H1 (cell line): ENCODE results near the gene ITGA11. TPM values are rescaled to one million over a fixed set of nuclear protein-coding genes. Genes with fewer than 3 reads are reported as not detected.

Source experiments
- CTCF ChIA-PET: fragments of 300-600 bp; sonication (Branson Sonifier 250); formaldehyde crosslinking; loops from one replicate; lab custom pipeline; 2021; ENCODE audit not compliant: partially characterized antibody; lab: Charles Lee
- POLR2A ChIA-PET: fragments of 300-600 bp; sonication (Branson Sonifier 250); formaldehyde crosslinking; loops from one replicate; lab custom pipeline; 2021; ENCODE audit warnings: inconsistent platforms; ENCODE audit not compliant: partially characterized antibody; lab: Charles Lee
- DNase-seq, 2 experiments: peaks; one replicate each; pipeline versions ENCODE4 v3.0.0 to v3.0.0-alpha.2; 2010 to 2022; ENCODE audit warnings: low spot score in 2 of 2, low read depth in 1 of 2, mixed read lengths in 1 of 2
- FAIRE-seq: peaks from 2 replicates; lab custom pipeline; 2011; peaks lifted over from hg19 to GRCh38; lab: Jason Lieb, UNC
- H2AFZ ChIP-seq: 2 replicates; pipeline ENCODE4 v1.8.1; 2012; ENCODE audit warnings: low read length, inconsistent platforms
- H2AK5ac ChIP-seq: 2 replicates; pipeline ENCODE4 v1.6.1; 2013; ENCODE audit warnings: low read depth, low read length
- H2BK120ac ChIP-seq: replicated peaks from 2 replicates; pipeline ENCODE3; 2013; ENCODE audit warnings: low read depth, low read length, inconsistent platforms
- H2BK12ac ChIP-seq: 2 replicates; pipeline ENCODE4 v1.6.1; 2013; ENCODE audit warnings: low read depth, low read length
- H2BK15ac ChIP-seq: 2 replicates; pipeline ENCODE4 v1.6.1; 2013; ENCODE audit warnings: low read length
- H2BK20ac ChIP-seq: 2 replicates; pipeline ENCODE4 v1.6.1; 2013; ENCODE audit warnings: low read length
- H2BK5ac ChIP-seq: 2 replicates; pipeline ENCODE4 v1.6.1; 2013; ENCODE audit warnings: low read depth, low read length
- H3K14ac ChIP-seq: 2 replicates; pipeline ENCODE4 v1.6.1; 2013; ENCODE audit warnings: inconsistent platforms; ENCODE audit not compliant: insufficient read length
- H3K18ac ChIP-seq: 2 replicates; pipeline ENCODE4 v1.6.1; 2013; ENCODE audit warnings: low read length; ENCODE audit errors: extremely low read depth
- H3K23ac ChIP-seq: 2 replicates; pipeline ENCODE4 v1.6.1; 2013; ENCODE audit warnings: inconsistent platforms; ENCODE audit not compliant: insufficient read length
- H3K23me2 ChIP-seq: 2 replicates; pipeline ENCODE4 v1.6.1; 2013; ENCODE audit warnings: low read depth, low read length
- H3K27ac ChIP-seq: 2 replicates; pipeline ENCODE4 v1.6.1; 2011; ENCODE audit warnings: low read depth, low read length, inconsistent platforms
- H3K27me3 ChIP-seq, 4 experiments: replicated peaks in 1 of 4; 1 replicate in 1 of 4; 2 replicates in 3 of 4; pipeline versions ENCODE4 v1.6.1 to v1.8.1; 2011 to 2013; ENCODE audit warnings: low read length in 3 of 4, mild to moderate bottlenecking in 3 of 4, inconsistent platforms in 2 of 4, mixed read lengths in 2 of 4, moderate library complexity in 1 of 4; ENCODE audit not compliant: control insufficient read depth in 3 of 4, insufficient read depth in 3 of 4; ENCODE audit errors: extremely low read depth in 1 of 4
- H3K36me3 ChIP-seq, 4 experiments: 2 replicates each; pipeline versions ENCODE4 v1.6.1 to v1.8.1; 2011 to 2013; ENCODE audit warnings: mild to moderate bottlenecking in 4 of 4, low read length in 3 of 4, moderate library complexity in 2 of 4, control low read depth in 1 of 4, inconsistent platforms in 1 of 4; ENCODE audit not compliant: insufficient read depth in 4 of 4, control insufficient read depth in 2 of 4
- H3K4ac ChIP-seq: replicated peaks from 2 replicates; pipeline ENCODE3; 2013; ENCODE audit warnings: low read length, low read depth, mixed read lengths, inconsistent platforms; ENCODE audit not compliant: insufficient read length
- H3K4me1 ChIP-seq, 4 experiments: replicated peaks in 1 of 4; 1 replicate in 1 of 4; 2 replicates in 3 of 4; pipeline versions ENCODE4 v1.6.1 to v1.8.1; 2011 to 2013; ENCODE audit warnings: low read length in 3 of 4, inconsistent platforms in 2 of 4, mixed read lengths in 1 of 4; ENCODE audit not compliant: insufficient read depth in 4 of 4, control insufficient read depth in 3 of 4
- H3K4me2 ChIP-seq, 2 experiments: 2 replicates each; pipeline versions ENCODE4 v1.6.1 to v1.8.1; 2011 to 2013; ENCODE audit warnings: low read depth in 2 of 2, low read length in 2 of 2, control low read depth in 1 of 2, inconsistent platforms in 1 of 2, mild to moderate bottlenecking in 1 of 2; ENCODE audit not compliant: insufficient read depth in 1 of 2
- H3K4me3 ChIP-seq, 4 experiments: fragments of 200-600, 300-600 bp in 1 of 4; sonication (generic), shearing (Covaris generic), sonication (Bioruptor Twin) in 1 of 4; 2 replicates each; pipeline versions ENCODE4 v1.5.1 to v1.8.1; 2011 to 2016; ENCODE audit warnings: low read length in 4 of 4, low read depth in 3 of 4, control low read depth in 2 of 4, inconsistent platforms in 2 of 4, mild to moderate bottlenecking in 2 of 4, mixed read lengths in 1 of 4, moderate library complexity in 1 of 4; ENCODE audit not compliant: insufficient read depth in 2 of 4; ENCODE audit errors: extremely low read depth in 1 of 4
- H3K56ac ChIP-seq: replicated peaks from 2 replicates; pipeline ENCODE3; 2013; ENCODE audit warnings: low read depth, mild to moderate bottlenecking, mixed read lengths, low read length, inconsistent platforms; ENCODE audit not compliant: insufficient read length
- H3K79me1 ChIP-seq: 2 replicates; pipeline ENCODE4 v1.6.1; 2013; ENCODE audit warnings: low read depth, low read length, control low read depth
- H3K79me2 ChIP-seq, 2 experiments: 2 replicates each; pipeline versions ENCODE4 v1.6.1 to v1.8.1; 2012 to 2013; ENCODE audit warnings: low read length in 2 of 2, mild to moderate bottlenecking in 2 of 2, inconsistent platforms in 1 of 2; ENCODE audit not compliant: insufficient read depth in 2 of 2, control insufficient read depth in 1 of 2
- H3K9ac ChIP-seq, 4 experiments: replicated peaks in 1 of 4; 1 replicate in 1 of 4; 2 replicates in 3 of 4; pipeline versions ENCODE4 v1.6.1 to v1.8.1; 2011 to 2013; ENCODE audit warnings: low read depth in 3 of 4, low read length in 3 of 4, control low read depth in 2 of 4, mild to moderate bottlenecking in 2 of 4, moderate library complexity in 2 of 4, inconsistent platforms in 1 of 4; ENCODE audit errors: extremely low read depth in 1 of 4
- H3K9me3 ChIP-seq, 2 experiments: 2 replicates each; pipeline versions ENCODE4 v1.6.1 to v1.8.1; 2012 to 2013; ENCODE audit warnings: mild to moderate bottlenecking in 2 of 2, moderate library complexity in 2 of 2, control low read depth in 1 of 2, inconsistent platforms in 1 of 2, low read depth in 1 of 2, low read length in 1 of 2, mixed read lengths in 1 of 2; ENCODE audit not compliant: insufficient read depth in 2 of 2
- H4K20me1 ChIP-seq, 2 experiments: replicated peaks in 1 of 2; 2 replicates each; pipeline versions ENCODE3 to v1.8.1; 2011 to 2013; ENCODE audit warnings: inconsistent platforms in 2 of 2, low read length in 2 of 2, mild to moderate bottlenecking in 1 of 2; ENCODE audit not compliant: insufficient read depth in 2 of 2, control insufficient read depth in 1 of 2
- H4K5ac ChIP-seq: 2 replicates; pipeline ENCODE4 v1.6.1; 2013; ENCODE audit warnings: low read length, low read depth, mixed read lengths, inconsistent platforms; ENCODE audit not compliant: insufficient read length
- H4K8ac ChIP-seq: 2 replicates; pipeline ENCODE4 v1.8.0; 2013; ENCODE audit warnings: mild to moderate bottlenecking, moderate library complexity, low read length, inconsistent platforms; ENCODE audit not compliant: insufficient read depth; ENCODE audit errors: extremely low read depth
- H4K91ac ChIP-seq: replicated peaks from 2 replicates; pipeline ENCODE3; 2013; ENCODE audit warnings: low read length, mixed read lengths, inconsistent platforms; ENCODE audit not compliant: insufficient read length
- RNF2 ChIP-seq: fragments of 200-900, 300-1000 bp; sonication (generic); IDR thresholded peaks from 2 replicates; pipeline ENCODE4 v1.7.1; 2016; ENCODE audit warnings: borderline replicate concordance, low read depth, mild to moderate bottlenecking, antibody characterized with exemption, low read length; ENCODE audit not compliant: poor library complexity, severe bottlenecking; ENCODE audit errors: missing control alignments
- WGBS, 2 experiments: shearing (Covaris generic) in 1 of 2; methylation state at CpG; one replicate each; pipeline versions ENCODE4 v1.1.6 to v1.1.7; 2013 to 2015; ENCODE audit warnings: low lambda C conversion rate in 2 of 2, mixed read lengths in 2 of 2, inconsistent platforms in 1 of 2, low coverage in 1 of 2, missing lambda C conversion rate in 1 of 2; ENCODE audit not compliant: insufficient replicate concordance in 2 of 2, insufficient coverage in 1 of 2, insufficient read length in 1 of 2; ENCODE audit errors: extremely low coverage in 1 of 2, missing lambda C conversion rate in 1 of 2; 5-methylcytosine and 5-hydroxymethylcytosine counted together
- polyA plus RNA-seq, 7 experiments: library from polyadenylated mRNA; depleted of rRNA in 3 of 7; stranded (reverse) in 5 of 7; unstranded in 2 of 7; fragments of >200 nt in 5 of 7; fragments of 200-250 nt in 2 of 7; gene quantifications; 1 replicate in 5 of 7; 2 replicates in 1 of 7; 4 replicates in 1 of 7; pipeline versions ENCODE4 v1.2.1 to v1.2.3, GENCODE V29; 2011 to 2013; ENCODE audit warnings: missing spikeins in 2 of 7, mixed read lengths in 2 of 7
- total RNA-seq: library from RNA; stranded (reverse); fragmentation: NEBNext Ultra II Directional; extraction: Animal tissue kit (Norgen Biotek cat#: 25700); gene quantifications from 2 replicates; pipeline ENCODE4 v1.2.1, GENCODE V29; 2021

Gene ITGA11
- total and polyA plus RNA-seq, 2 of the 8 experiments (the other 6 are each of a cell fraction or from before 2014, with no cell fraction given) = 0.05 to 0.06 TPM

DNA sequence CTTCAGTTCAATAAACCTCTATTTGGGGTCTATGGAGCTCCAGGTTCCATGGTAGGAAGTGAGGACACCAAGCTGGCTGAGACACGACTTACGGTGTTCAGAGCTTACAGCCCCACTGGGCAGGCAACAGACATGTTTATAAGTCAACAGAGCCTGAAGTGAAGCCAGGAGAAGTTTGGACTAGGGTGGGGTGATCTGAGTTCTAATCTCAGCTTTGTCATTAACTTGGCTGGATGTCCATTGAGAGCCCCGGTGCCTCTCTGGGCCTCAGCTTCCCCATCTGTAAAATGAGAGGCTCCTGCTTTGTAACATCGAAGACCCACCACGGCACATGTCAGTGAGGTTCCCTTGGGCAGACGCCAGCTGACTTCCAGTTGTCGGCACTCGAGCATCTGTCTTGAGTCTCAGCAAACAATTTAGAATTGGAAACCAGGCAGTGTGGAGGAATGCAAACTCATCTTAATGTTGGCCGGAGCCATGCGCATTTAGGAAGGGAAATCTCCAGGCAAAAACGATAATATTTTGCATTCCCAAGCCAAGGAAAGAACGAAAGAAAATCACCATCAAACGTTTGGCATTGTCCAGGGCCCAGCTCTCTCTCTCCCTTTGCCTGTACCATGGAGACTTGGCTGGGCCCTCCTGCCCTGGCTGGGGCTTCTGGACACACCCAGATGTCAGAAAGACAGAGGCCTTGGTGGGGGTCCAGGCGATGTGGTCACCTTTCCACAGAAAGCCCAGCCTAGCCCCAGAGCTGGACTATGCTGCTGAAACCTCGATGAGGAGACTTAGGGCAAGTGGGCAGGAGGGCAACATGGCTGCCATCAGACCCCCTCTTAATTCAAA is 18.4 kb downstream of the ITGA11 start:
- Histone ChIP-seq H3K4ac (no peak overlapping the region), H4K91ac (no peak overlapping the region), H3K4me3 (no peak overlapping the region), H2BK20ac (no peak overlapping the region), H3K56ac (no peak overlapping the region), H4K8ac (no peak overlapping the region), H2AFZ (no peak overlapping the region), H3K9me3 (no peaks in the 10 kb centered on the region), H4K5ac (no peak overlapping the region), H3K79me2 (no peaks in the 10 kb centered on the region), H3K79me1 (no peaks in the 10 kb centered on the region), H3K14ac (no peak overlapping the region), H2BK15ac (no peak overlapping the region), H3K4me1 (no peaks in the 10 kb centered on the region; a peak in 1 of 7 replicates), H3K4me2 (no peak overlapping the region), H4K20me1 (no peaks in the 10 kb centered on the region), H2BK120ac (no peak overlapping the region), H3K23ac (no peak overlapping the region), H3K9ac (no peak overlapping the region), H3K18ac (no peak overlapping the region), H3K27me3 (no peaks in the 10 kb centered on the region), H3K36me3 (no peaks in the 10 kb centered on the region), H3K23me2 (no peaks in the 10 kb centered on the region; the same call in 1 of the 2 replicates), H3K27ac (no peak overlapping the region), H2BK12ac (no peak overlapping the region), H2AK5ac (no peak overlapping the region), H2BK5ac (no peak overlapping the region)
- 90% methylated on average over 15 of the region's 15 CpGs; no CpG with 5 or more reads in 1 of the 2 experiments for WGBS, 2 experiments
- POLR2A ChIA-PET = interaction anchor here (1.0 kb wide), 1 partner anchor 24 kb away, joined by 3 read pairs; no protein-coding TSS in a partner anchor
- DNase-seq (peak in 1 of 2 experiments; percentile 19), FAIRE-seq (no peak)
- CTCF ChIA-PET = interaction anchor here (1.3 to 2.2 kb wide), 3 partner anchors 14 to 126 kb away, joined by 3 to 6 read pairs (median 5); no protein-coding TSS in a partner anchor
- TF ChIP-seq RNF2 = no peak
